Lower leg skin (tissue), 3 donors: ENCODE measurements around the gene ALOX5AP.

Source experiments
- CTCF ChIP-seq, 3 donors: fragments of 450-650 bp; IDR thresholded peaks; one replicate each; pipeline ENCODE4 v1.5.1; 2016; ENCODE audit warnings: antibody characterized with exemption in 3 of 3, mild to moderate bottlenecking in 3 of 3, moderate library complexity in 2 of 3
- POLR2A ChIP-seq, 2 donors: fragments of 450-650 bp; IDR thresholded peaks; one replicate each; pipeline ENCODE4 v1.6.1; 2016 to 2017; ENCODE audit warnings: antibody characterized with exemption in 2 of 2, mild to moderate bottlenecking in 1 of 2, moderate library complexity in 1 of 2

GRCh38 chr13:30791354-30792001, 56.1 kb downstream of the ALOX5AP start:
- TF ChIP-seq CTCF (IDR thresholded peaks at IDR 0.05) (no peak), POLR2A (IDR thresholded peaks at IDR 0.05) (no peak)
